HG02678 (cell line): ENCODE data around the gene ELK3.

ENCODE experiments used
- ATAC-seq: cut with Tn5 transposase; IDR thresholded peaks from one replicate; pipeline ENCODE4 v1.9.1; 2021; ENCODE audit warnings: mild to moderate bottlenecking, moderate library complexity; ENCODE audit not compliant: unreplicated experiment

ELK3 gene

DNA sequence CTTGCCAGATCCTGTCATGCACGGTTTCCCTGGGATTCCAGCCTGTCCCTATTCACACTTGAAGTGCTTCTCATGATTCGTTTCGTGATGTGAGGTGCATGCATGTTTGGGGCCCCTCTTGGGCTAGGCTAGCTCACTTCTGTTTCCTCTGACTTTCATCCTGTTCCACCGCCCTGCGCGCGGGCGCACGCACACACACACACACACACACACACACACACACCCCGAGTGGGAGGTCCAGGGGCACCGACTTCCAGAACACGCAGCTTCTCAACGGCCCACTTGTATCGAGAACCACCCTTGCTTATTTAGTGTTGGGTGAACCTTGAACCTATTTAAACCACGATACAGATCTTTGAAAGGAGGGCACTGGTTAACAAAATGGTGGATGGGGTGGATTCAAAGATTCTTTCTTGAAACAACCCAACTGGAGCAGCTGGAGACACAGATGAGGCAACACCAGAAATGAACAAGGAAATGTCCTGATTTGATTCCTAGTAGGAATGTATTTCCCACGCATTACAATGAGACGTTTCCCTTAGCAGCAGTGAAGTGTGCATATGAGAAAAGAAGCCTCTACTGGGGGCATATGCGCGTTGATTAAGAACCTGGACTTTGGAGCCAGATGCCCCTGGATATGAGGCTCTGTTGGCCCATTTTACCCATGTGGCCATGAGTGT is 16.3 kb downstream of the ELK3 start:
- no peak for ATAC-seq

DNA sequence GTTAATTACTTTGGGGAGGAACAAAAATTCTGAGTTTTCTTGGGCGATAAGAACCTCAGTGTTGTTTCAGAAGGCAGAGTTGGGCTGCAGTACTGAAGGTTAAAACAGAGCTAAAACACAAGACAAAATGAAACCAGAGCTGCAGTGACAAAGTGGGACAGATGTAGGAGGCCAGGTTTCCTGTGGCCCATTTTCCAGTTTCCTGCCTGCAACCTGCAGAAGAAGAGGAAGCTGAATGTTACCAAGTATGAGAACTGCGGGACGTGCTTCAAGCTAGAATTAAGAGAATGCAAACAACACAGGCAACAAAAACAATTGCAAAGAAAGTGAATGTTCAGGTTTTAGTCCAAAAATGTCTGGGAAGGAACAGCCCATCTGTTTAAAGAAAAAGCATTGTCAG is 17.8 kb downstream of the ELK3 start:
- no peak for ATAC-seq

DNA sequence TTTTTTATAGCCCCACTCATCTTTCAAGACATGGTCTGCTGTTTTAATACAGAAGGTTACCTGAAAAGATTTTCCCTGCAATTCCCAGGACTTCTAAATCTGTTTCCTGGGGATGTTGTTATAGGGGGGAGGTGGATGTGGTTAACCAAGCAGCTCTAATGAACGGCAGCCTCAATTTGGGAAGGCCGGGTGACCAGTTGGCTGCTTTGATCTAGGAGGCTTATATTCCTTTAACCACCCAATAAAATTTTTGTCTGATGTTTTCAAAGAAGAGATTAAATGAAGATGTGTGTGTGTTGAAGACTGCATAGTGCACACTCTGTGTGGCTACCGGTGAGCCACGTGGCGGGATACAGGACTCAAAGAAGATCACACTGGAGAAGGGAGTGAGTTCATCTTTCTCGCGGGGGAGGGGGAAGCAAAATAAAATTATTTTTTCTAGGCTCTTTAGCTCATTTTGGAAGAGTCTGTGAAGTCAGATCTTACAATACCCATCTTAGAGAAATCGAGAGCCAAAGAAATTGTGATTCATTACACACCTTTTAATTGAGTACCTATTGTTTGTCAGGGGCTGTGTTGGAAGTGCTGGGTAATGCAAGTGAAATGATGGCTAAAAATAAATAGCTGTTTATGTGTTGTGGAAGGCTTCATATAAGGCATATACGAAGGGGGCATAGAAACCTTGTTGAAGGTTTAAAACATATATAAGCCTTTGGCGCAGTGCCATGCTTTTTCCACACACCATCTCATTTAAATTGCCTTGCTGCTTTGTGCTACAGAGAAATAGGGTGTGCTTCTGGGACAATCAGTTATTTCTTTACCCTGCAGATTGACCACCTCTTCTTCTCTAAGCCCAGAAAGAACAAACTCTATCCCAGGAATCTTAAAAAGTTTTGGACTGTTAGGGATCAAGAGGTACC is 18.5 kb downstream of the ELK3 start:
- ATAC-seq, result no peak

DNA sequence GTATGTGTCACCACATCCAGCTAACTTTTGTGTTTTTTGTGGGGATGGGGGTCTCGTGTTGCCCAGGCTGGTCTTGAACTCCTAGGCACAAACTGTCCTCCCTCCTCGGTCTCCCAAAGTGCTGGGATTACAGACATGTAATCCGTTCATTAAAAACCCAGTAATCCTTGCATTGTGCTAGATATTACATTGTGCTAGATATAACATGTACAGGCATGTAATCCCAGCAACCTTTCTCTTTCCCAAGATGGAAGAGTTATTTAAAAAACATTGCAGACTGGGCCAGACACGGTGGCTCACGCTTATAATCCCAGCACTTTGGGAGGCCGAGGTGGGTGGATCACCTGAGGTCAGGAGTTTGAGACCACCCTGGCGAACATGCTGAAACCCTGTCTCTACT is 19.7 kb downstream of the ELK3 start:
- no peak for ATAC-seq

DNA sequence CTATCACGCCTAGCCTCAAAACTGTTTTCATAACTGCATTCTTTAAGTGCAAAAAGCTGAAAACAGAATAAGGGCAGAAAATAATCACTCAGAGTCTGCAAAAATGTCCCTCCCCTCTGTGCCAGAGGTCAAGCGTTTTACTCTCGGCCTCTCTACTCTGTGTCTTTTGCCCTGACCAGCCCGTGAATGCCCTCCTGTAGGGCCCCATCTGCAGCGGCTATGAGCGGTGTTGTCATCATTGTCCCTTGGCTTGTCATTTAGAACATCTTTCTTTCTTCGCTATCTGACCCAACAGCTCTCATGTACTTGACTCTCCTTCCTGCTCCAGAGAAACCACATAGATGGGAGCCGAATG is 21.7 kb downstream of the ELK3 start:
- ATAC-seq, result no peak

DNA sequence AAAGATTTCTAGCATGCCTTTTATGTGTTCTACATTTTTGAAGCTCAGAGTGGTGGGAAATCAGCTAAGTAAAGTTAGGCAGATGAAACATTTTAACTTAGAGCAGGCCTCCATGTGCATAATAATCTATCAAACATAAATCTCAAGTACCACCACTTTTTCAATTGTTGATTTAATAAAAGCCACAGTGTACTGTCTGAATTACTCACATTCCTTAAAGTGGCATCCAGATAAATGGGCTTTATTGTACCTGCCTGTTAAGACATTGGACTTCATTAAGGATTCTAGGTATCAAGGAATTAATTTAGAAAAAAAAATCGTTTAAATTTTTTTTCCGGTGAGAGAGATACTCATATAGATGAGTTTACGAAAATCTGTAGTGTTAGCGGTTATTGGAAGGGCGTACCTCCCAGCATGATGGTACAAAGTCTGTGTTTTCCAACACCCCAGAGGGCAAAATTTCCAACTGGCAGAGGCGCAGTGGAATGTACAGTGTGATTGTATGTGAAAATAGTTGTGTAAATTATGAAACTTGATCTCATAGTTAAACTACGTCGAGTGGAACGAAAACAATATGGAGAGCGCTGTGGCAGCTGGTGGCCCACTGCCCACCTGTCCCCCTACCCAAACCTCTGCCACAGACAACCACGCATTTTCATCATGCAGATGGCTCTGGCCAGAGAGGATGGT is 25.0 kb downstream of the ELK3 start:
- no peak for ATAC-seq

DNA sequence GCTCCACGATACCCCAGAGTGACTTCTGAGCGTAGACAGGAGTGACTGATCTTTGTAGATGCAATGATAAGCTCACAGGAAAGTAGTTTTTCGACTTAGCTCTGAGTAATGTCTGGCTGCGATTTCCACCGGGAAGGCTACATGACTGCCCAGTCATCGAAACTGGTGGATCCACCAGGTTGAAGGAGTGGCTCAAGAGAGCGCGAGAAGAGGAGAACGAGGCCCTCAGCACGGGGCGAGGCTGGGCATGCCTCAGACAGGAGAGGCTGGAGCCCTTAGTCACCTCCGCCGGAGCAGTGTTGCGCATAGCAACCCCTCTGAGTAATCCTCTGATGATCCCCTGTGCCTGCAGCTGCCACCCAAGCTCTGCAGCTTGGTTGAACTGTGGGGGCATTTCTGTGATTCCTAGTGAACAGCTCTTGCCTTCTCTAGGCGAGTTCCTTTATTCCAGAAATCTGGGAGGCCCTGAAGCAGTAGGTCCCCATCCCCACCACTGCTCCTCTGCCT is 25.6 kb downstream of the ELK3 start:
- no peak for ATAC-seq

DNA sequence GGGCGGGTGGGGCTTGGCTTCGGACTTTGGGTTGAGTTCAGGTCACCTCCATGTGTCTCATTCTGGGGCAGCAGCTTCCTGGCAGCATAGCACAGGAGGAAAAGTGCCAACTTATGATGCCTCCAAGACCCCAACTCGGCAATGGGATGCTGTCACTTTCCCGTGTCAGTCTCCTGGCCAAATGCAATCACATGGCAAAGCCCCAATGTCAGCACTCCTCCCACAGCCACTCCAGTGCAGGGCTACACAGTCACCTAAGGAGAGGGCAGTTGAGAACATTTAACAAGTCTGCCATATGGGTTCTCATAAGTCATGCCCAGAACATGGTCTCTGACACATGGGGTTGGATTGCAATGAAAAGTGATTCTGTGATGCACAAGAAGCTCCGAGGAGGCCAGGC is 26.7 kb downstream of the ELK3 start:
- ATAC-seq, result no peak

DNA sequence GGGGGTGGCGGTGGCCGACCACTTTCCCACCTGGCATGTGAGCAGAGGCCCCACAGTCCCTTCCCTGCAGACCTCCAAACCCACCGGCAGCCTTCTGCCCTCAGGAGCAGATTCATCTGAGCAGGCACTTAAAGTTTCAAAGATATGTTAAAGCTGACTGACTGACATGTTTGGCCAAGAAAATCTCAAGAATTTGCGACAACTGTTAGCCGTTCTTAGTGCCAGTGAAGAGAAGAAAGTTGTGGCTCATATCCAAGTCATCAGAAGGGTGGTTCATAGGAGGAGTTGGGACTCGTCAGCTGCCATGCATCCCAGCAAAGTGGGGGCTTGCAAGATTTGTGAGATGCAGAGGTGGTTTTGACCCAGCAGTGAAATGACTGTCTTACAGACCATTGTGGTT is 27.2 kb downstream of the ELK3 start:
- no peak for ATAC-seq

DNA sequence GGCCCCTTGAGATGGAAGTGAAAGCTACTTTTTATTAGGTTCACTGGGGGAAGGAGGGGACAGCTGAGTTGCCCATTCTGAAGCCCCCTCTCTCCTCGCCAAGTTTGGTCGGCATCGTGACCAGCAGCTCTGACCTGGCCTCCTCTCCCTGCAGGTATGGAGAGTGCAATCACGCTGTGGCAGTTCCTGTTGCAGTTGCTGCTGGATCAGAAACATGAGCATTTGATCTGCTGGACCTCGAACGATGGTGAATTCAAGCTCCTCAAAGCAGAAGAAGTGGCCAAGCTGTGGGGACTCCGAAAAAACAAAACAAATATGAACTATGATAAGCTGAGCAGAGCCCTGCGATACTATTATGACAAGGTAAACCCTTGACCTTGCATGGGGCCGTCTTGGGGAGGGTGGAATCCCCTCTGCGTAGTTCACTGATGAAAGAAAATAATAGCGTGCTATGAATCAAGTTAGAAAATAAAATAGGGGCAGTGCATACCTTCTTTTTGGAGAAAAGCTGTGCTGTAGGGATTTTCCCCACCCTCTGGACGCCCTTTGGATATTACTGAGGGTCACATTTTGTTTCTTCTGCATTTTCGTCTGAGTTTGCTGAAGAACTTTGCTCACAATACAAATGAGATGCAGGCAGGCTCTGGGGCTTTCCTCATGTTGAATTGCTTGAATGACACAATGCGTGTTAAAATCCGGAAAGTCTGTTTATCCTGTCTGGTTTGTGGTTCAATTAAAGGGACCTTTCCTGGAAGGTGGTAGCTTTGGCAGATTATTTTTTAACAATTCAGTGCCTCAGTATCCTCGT is 29.4 kb downstream of the ELK3 start:
- no peak for ATAC-seq

DNA sequence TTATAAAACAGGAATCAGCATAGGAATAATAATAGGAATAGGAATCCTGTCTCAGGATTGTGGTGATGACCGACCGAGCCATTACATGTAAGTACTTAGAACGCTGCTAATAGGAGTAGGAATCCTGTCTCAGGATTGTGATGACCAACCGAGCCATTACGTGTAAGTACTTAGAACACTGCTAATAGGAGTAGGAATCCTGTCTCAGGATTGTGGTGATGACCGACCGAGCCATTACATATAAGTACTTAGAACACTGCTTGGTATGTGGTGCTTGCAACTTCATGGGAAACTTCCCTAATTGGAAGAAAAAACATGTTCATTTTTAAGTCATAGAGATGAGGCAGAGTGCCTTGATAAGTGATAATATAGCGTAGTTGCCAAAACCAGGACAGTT is 30.0 kb downstream of the ELK3 start:
- ATAC-seq, result no peak

DNA sequence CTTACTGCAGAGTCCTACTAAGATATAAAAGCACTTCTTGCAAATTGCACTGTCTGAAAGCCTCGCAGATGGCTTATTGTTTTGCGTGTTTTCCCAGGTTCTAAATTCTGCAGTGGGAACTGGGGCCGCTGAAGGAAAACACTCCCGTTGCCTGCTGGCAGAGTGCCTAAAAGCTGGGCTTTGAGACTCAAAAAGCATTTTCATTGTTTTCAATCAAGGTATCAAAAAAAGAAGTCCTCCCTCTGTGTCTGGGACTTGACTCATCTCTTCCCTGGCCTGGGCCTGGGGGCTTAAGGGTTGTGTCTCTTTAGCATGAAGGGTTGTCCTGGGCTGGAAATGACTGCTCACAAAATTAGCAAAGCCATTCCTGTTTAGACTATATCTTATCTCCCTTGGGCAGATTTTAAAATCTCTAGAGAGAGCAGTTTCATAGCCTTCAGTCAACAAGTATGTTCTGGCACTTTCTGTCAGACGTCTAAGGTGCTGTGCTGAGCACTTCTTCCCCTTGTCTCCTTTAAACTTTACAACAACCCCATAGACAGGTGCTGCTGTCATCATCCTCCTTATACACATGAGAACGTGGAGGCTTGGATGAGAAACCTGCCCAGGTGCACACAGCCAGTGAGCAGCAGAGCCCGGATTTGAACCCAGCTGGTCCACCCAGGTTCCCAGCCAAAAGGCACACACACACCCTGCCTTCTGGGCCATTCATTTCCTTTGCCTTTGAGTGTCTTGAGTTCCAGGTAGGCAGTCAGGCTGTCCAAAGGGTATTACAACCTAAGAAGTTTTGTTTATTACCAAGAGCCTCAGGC is 31.1 kb downstream of the ELK3 start:
- no peak for ATAC-seq

DNA sequence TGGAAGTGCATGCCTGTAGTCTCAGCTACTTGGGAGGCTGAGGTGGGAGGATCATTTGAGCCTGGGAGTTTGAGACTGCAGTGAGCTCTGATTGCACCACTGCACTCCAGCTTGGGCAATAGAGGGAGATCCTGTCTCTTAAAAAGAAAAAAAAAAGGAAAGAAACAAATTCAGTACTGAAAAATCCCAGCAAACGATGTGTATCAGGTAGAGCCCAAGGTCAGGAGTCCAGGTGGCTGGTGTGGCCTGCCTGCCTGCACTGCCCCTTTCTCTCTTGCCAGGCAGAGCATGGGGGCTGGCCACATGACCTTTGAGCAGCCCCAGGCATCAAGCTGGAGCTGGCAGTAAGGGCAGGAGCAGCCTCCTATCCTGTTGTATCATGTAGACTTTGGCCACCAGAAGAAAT is 31.8 kb downstream of the ELK3 start:
- no peak for ATAC-seq

DNA sequence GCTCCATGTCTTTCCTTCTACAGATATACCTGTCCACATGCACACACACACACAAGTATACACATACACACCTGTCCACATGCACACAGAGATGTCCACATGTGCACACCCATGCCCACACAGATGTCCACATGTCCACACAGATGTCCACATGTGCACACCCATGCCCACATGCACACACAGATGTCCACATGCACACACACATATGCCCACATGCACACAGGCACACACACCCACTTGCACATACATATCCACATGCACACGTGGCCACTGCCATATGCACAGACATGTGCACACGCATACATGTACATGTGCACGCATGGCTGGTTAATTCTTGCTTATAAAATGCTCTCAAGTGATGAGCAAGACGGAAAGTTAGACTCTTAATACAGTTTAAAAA is 32.2 kb downstream of the ELK3 start:
- ATAC-seq, result no peak

DNA sequence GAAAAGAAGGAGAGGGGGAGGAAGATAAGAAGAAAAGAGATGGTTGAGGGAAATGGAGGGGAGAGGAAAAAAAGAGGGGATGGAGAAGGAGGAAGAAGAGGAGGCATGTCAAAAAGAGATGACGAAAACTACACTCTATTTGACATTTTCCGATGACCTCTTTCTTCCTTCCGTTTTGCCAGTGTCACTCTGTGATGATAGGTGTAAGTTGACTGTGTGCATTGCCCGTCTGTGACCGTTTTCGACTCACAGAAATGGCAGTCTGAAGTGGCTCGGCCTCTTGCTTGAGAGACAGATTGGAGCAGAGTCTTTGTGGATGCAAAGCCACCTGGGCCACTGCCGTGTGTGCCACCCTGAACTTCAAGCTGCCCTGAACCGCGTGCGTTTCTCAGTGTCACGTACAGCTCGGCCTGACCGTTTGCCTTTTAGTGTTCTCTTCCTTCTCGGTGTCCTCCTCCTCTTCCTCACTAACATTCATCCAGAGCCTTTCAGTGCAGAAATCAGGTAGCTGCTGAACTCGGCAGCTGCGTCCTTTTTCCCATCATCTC is 32.7 kb downstream of the ELK3 start:
- ATAC-seq, result no peak

DNA sequence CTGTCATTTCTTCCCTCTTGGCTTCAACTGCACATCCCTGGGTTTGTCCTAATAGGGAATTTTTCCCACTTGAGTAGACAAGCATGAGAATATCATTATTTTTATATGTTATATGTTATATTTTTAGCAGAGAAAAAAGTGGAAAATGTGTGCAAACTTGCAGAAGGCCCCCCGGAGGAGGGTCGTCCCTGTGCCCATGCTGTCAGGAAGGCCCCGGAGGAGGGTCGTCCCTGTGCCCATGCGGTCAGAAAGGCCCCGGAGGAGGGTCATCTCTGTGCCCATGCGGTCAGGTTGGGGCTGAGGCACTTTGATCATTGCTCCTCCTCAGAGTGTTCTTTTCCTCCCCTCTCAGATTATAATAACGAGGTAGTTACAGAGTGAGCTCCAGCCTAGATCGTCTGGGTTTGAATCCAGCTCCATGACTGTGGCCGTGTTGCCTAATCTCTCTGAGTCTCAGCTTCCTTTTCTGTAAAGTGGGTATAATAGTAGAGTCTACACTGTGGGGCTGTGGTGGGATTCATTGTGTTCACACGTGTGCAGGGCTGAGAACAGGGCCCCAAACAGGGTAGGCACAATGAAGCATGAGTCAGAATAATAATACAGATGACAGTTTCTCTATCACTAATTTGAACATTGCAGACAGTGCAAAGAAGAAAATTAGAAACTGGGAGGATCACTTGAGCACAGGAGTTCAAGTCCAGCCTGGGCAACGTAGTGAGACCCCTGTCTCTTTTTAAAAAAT is 33.4 kb downstream of the ELK3 start:
- ATAC-seq, result no peak

DNA sequence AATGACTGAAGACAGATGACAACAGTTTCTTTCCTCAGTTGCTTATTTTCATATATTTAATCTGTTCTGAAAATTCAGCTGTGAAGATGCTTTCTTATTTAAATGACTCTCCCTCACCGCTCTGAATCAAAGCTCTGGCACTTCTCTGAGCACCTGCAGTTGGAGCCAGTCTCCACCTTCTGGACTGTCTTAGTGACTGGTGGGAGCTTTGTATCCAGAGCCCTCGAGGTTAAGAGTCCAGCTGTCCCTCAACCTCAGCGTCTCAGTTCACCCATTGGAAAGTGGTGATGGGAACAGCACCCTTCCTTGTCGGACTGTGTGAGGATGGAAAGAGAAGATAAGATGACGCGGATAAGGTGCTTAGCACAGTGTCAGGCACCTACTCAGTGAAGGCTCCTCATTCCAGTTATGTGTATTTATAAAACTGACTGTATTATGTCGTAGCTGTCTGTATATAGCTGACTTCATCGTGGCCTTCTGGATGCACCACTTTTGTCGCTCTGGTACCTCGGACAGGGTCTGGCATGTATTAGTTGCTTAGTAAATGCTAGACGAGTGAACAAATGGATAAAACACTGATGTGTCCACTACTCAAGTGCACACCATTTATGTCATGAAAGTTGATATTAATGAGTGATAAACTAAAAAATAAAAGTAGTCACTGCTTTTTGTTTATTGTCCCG is 34.5 kb downstream of the ELK3 start:
- no peak for ATAC-seq

DNA sequence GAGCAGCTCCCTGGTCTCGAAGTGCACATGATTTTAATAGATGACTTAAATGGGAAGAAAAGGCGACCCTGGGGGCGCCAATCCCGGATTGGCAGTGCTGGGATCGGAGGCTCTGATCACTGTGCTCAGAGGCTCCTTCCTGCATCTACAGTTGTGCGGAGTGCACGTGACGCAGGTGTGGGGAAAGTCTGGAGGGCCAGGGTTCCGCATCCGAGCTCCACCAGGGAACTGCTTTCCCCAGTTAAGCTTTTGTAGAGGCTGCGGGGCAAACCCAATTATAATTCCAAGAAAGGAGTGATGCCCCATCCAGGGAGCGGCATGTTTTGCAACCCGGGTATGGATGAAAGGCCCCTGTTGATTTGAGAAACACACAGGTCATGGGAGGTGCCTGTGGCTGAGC is 36.5 kb downstream of the ELK3 start:
- no peak for ATAC-seq

DNA sequence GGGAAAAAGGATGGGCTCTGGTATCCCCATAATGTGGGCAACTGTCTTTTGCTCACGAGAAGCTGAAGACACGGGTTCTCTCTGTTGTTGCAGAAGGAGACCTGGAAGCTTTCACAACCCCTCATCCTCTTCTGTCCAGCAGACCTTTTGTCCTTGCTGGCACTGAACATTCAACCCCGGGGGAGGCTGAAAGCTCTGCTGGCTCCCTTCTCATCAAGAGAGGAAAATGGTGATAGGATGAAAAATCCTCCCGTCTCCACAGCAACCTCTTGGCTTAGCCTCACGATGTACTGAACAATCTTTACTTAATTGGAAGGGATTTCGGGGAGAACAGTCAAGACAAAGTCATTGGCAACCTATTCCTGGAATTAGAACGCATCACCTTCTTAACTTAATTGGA is 39.0 kb downstream of the ELK3 start:
- ATAC-seq, result no peak
